Endodermal cell (in vitro differentiated cells): ENCODE results near the gene NFKBIE. TPM values are rescaled to one million over a fixed set of nuclear protein-coding genes. Genes with fewer than 3 reads are reported as not detected.

Source experiments
- DNase-seq: peaks from one replicate; pipeline ENCODE4 v3.0.0-alpha.2; 2017
- H3K27ac ChIP-seq: 2 replicates; pipeline ENCODE4 v1.5.1; 2013; ENCODE audit warnings: mild to moderate bottlenecking, low read depth, low read length, moderate library complexity
- H3K27me3 ChIP-seq: 2 replicates; pipeline ENCODE4 v1.6.1; 2013; ENCODE audit warnings: mild to moderate bottlenecking, low read length, moderate library complexity; ENCODE audit not compliant: insufficient read depth, control insufficient read depth, poor library complexity, severe bottlenecking
- H3K36me3 ChIP-seq: 2 replicates; pipeline ENCODE4 v1.7.0; 2013; ENCODE audit warnings: mild to moderate bottlenecking, low read length, moderate library complexity; ENCODE audit not compliant: control insufficient read depth, insufficient read depth
- H3K4me1 ChIP-seq: one replicate; pipeline ENCODE4 v1.7.0; 2013; ENCODE audit warnings: low read length; ENCODE audit not compliant: control insufficient read depth, insufficient read depth
- H3K4me3 ChIP-seq: 2 replicates; pipeline ENCODE4 v1.5.1; 2013; ENCODE audit warnings: mild to moderate bottlenecking, low read length, moderate library complexity
- H3K9ac ChIP-seq: 2 replicates; pipeline ENCODE4 v1.6.1; 2013; ENCODE audit warnings: mild to moderate bottlenecking, low read length, moderate library complexity; ENCODE audit not compliant: poor library complexity, severe bottlenecking; ENCODE audit errors: extremely low read depth
- H3K9me3 ChIP-seq: 2 replicates; pipeline ENCODE4 v1.6.1; 2013; ENCODE audit warnings: mild to moderate bottlenecking, low read length, moderate library complexity; ENCODE audit not compliant: control insufficient read depth
- H3K27ac Mint-ChIP-seq: 2 replicates; pipeline ENCODE4 v1.8.0; 2020; ENCODE audit warnings: mixed read lengths
- H3K27me3 Mint-ChIP-seq: 2 replicates; pipeline ENCODE4 v1.8.0; 2021; ENCODE audit warnings: mild to moderate bottlenecking, mixed read lengths; ENCODE audit not compliant: insufficient read depth
- H3K36me3 Mint-ChIP-seq: 2 replicates; pipeline ENCODE4 v1.8.0; 2020; ENCODE audit warnings: low read depth, mixed read lengths
- H3K4me1 Mint-ChIP-seq: 2 replicates; pipeline ENCODE4 v1.8.0; 2020; ENCODE audit warnings: mixed read lengths
- H3K4me3 Mint-ChIP-seq: 2 replicates; pipeline ENCODE4 v1.8.0; 2020; ENCODE audit warnings: mild to moderate bottlenecking, moderate library complexity, mixed read lengths
- H3K9me3 Mint-ChIP-seq: 2 replicates; pipeline ENCODE4 v1.8.0; 2020; ENCODE audit warnings: mild to moderate bottlenecking, mixed read lengths
- WGBS, 2 experiments: methylation state at CpG; one replicate each; pipeline versions ENCODE4 v1.1.5 to v1.1.7; 2013; ENCODE audit warnings: missing lambda C conversion rate in 2 of 2, mixed read lengths in 1 of 2; ENCODE audit not compliant: insufficient coverage in 1 of 2, insufficient read length in 1 of 2; 5-methylcytosine and 5-hydroxymethylcytosine counted together
- total RNA-seq, 2 donors: library from RNA; stranded (reverse); fragmentation: NEBNext Ultra II Directional in 1 of 2; extraction: Animal tissue kit (Norgen Biotek cat#: 25700) in 1 of 2; gene quantifications; 2 replicates in 1 of 2; 3 replicates in 1 of 2; pipeline ENCODE4 v1.2.1, GENCODE V29; 2021
- TF ChIP-seq, protein P1 (sequence below): fragments of 200-600 bp; sonication (generic); conservative IDR thresholded peaks from 2 replicates; pipeline ENCODE4 v1.5.0; 2021; ENCODE audit warnings: antibody characterized with exemption, mild to moderate bottlenecking

NFKBIE gene
- total RNA-seq, 2 donors from 2014 or later = 8.3 to 11.0 TPM

DNA sequence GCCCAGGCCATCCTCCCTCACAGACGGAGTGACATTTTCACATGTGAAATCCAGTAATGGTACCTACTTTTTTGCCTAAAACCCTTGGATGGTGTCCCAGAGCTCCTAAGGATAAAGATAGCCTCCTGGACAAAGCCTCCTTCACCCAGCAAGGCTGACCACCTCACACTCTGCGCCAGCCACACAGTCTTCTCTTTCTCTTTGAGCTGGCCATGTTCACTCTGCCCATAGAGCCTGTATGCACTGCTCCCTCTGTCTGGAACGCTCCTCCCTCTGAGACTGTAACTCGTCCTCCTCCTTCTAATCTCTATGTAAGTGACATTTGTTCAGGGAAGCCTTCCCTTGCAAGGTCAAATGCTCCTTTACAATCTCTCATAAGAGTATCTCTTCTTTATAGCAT lies 19.5 kb upstream of the NFKBIE start:
- Mint-ChIP-seq H3K36me3 (no peaks in the 10 kb centered on the region), H3K4me1 (no peaks in the 10 kb centered on the region), H3K27me3 (peaks cover 89% of the 10 kb centered on the region), H3K4me3 (no peak overlapping the region), H3K9me3 (no peaks in the 10 kb centered on the region), H3K27ac (no peak overlapping the region)
- no peak overlapping the region for H3K4me3 ChIP-seq
- peaks cover 92% of the 10 kb centered on the region for H3K27me3 ChIP-seq
- H3K9me3 ChIP-seq = no peaks in the 10 kb centered on the region
- no peaks in the 10 kb centered on the region for H3K4me1 ChIP-seq
- no peak for DNase-seq
- no peaks in the 10 kb centered on the region for H3K36me3 ChIP-seq
- TF ChIP-seq, protein P1, sequence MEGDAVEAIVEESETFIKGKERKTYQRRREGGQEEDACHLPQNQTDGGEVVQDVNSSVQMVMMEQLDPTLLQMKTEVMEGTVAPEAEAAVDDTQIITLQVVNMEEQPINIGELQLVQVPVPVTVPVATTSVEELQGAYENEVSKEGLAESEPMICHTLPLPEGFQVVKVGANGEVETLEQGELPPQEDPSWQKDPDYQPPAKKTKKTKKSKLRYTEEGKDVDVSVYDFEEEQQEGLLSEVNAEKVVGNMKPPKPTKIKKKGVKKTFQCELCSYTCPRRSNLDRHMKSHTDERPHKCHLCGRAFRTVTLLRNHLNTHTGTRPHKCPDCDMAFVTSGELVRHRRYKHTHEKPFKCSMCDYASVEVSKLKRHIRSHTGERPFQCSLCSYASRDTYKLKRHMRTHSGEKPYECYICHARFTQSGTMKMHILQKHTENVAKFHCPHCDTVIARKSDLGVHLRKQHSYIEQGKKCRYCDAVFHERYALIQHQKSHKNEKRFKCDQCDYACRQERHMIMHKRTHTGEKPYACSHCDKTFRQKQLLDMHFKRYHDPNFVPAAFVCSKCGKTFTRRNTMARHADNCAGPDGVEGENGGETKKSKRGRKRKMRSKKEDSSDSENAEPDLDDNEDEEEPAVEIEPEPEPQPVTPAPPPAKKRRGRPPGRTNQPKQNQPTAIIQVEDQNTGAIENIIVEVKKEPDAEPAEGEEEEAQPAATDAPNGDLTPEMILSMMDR = no peak
- no peak overlapping the region for H3K9ac ChIP-seq
- H3K27ac ChIP-seq = no peak overlapping the region
- 55 to 65% methylated on average over 4 of the region's 4 CpGs for WGBS, 2 experiments

DNA sequence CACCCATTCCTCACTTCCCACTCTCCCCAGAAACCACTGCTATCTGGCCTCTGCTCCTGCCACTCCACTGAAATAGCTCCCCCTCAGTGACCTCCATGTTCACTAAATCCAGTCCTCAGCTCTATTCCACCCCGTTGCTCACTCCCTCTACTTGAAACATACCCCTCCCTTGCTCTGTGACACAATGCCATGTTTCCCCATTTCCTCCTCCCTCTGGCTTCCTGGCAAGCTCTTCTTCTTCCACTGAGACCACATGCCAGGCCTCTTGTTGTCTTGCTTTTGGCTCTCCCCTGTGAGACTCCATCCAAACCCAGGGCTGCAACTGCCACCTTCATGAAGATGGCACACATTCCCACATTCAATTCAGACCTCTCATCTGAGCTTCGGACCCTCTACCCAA lies 18.8 kb upstream of the NFKBIE start:
- Mint-ChIP-seq H3K4me1 (no peaks in the 10 kb centered on the region), H3K27ac (no peak overlapping the region), H3K9me3 (no peaks in the 10 kb centered on the region), H3K27me3 (peaks cover 91% of the 10 kb centered on the region), H3K36me3 (no peaks in the 10 kb centered on the region), H3K4me3 (no peak overlapping the region)
- Histone ChIP-seq H3K27me3 (peaks cover 93% of the 10 kb centered on the region), H3K4me3 (no peak overlapping the region), H3K27ac (no peak overlapping the region), H3K36me3 (no peaks in the 10 kb centered on the region), H3K9me3 (no peaks in the 10 kb centered on the region), H3K4me1 (no peaks in the 10 kb centered on the region), H3K9ac (no peak overlapping the region)
- WGBS, 2 experiments = 53 to 100% methylated on average over 1 to 2 of the region's 2 CpGs
- no peak for DNase-seq
- TF ChIP-seq, protein P1 = no peak

DNA sequence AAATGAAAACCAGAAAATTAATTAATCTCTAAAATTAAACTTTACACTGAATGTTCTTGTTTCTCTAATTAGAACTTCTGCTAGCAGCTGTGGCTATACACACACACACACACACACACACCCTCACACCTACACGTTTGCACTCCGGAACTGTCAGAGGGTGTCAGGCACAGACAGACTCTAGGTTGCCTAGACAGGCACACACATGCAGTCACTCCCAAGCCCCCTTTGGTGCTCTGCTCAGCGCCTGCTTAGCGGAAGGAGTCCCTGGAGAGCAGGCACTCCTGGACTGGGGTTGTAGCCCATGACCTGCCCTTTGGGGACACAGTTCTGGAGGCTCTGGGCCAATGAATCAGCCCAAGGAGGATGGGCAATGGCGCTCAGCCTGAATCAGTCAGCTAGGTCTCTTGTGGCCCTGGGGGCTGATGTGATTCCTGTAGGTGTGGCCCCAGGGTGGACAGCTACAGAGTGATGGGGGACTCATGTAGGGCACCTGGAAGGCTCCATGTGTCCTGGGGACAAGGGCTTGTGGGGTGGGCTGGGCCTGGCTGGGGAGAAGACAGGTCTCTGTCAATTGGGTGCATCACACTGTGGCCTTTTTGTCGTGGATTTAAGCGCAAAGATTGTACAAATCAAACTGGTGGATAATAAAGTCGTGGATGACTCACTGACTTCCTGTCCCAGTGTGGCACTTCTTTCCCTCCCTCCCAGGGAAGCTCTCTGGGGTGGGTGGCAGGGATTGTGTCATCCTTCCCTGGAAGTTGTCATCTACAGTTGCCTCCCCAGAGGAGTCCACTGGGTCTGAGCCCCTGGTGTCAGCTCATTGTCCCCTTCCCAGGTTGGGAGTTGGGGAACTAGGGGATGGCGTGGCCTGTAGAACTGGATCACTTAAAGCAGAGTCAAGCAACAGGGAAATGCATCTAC lies 13.7 kb upstream of the NFKBIE start:
- Mint-ChIP-seq H3K36me3 (peaks cover 2% of the 10 kb centered on the region), H3K27me3 (peaks cover 89% of the 10 kb centered on the region), H3K4me3 (no peak overlapping the region), H3K4me1 (no peaks in the 10 kb centered on the region), H3K27ac (no peak overlapping the region), H3K9me3 (no peaks in the 10 kb centered on the region)
- no peak for DNase-seq
- no peak overlapping the region for H3K27ac ChIP-seq
- H3K27me3 ChIP-seq = peaks cover 95% of the 10 kb centered on the region
- H3K9me3 ChIP-seq = no peaks in the 10 kb centered on the region
- no peaks in the 10 kb centered on the region for H3K36me3 ChIP-seq
- no peak overlapping the region for H3K9ac ChIP-seq
- 68 to 79% methylated on average over 6 to 9 of the region's 9 CpGs for WGBS, 2 experiments
- no peaks in the 10 kb centered on the region for H3K4me1 ChIP-seq
- H3K4me3 ChIP-seq = no peak overlapping the region
- TF ChIP-seq, protein P1 = no peak
